ENCODE results near the gene PALLD.

DNA sequence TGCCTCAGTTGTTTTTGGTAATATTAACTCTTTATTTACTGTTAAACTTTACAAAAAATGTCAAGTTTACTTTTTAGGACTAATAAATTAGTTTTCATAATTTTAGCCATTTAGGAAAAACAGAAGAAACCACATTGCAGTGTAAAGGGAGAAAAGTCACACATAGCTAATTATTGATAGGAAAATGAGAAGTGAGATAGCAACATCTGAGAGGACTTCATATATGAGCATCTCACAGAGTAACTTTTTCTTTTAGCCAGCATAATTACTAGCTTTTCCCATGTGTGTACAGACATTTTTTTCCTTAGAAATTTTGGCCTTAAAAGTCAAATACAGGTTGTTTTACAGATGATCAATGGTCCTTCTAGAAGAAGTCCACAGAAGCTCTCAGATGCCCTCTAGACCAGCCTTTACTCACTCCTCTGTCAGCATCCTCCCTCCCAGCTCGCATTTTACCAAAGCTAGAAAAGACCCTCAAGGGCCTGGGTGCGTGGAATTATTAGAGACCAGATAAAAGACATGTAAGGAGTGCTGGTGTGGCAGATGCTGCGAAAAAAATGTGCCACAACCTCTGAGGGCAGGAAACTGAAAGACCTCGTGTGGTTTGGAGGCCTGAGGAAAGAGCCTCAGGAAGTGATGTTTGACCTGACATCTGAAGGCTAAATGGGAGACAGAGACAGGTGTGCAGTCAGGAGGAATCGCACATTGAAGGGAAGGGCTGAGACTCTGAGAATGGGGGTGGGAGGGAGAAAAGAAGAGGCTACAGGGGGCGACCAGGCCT, 356.3 kb downstream of the PALLD start:
- TF ChIP-seq, protein P1, sequence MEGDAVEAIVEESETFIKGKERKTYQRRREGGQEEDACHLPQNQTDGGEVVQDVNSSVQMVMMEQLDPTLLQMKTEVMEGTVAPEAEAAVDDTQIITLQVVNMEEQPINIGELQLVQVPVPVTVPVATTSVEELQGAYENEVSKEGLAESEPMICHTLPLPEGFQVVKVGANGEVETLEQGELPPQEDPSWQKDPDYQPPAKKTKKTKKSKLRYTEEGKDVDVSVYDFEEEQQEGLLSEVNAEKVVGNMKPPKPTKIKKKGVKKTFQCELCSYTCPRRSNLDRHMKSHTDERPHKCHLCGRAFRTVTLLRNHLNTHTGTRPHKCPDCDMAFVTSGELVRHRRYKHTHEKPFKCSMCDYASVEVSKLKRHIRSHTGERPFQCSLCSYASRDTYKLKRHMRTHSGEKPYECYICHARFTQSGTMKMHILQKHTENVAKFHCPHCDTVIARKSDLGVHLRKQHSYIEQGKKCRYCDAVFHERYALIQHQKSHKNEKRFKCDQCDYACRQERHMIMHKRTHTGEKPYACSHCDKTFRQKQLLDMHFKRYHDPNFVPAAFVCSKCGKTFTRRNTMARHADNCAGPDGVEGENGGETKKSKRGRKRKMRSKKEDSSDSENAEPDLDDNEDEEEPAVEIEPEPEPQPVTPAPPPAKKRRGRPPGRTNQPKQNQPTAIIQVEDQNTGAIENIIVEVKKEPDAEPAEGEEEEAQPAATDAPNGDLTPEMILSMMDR (IDR thresholded peaks at IDR 0.05): no peak
- TF ChIP-seq POLR2A (IDR thresholded peaks at IDR 0.05): no peak

Data from testis (tissue), 2 donors.